ENCODE data around the gene NRXN3.

Gene NRXN3

DNA sequence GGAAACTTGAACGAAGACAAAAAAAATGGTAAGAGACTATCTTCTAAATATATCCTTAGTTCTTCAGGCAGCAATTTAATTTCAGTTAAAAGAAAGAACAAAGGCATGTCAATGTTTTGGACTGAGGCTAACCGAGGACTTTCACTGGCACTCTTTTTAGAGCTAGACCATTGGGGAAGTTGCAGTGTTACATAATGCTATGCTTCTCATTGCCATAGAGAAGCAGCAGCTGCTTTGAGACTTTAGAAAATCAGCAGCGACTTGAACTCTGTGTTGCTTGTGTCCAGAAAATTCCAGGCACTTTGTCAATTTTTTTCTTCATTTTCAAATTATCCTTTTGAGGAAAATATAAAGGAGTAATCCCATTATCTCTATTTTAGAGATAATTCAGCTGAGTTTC lies 964.2 kb downstream of the NRXN3 start:
- TF ChIP-seq, protein P1, sequence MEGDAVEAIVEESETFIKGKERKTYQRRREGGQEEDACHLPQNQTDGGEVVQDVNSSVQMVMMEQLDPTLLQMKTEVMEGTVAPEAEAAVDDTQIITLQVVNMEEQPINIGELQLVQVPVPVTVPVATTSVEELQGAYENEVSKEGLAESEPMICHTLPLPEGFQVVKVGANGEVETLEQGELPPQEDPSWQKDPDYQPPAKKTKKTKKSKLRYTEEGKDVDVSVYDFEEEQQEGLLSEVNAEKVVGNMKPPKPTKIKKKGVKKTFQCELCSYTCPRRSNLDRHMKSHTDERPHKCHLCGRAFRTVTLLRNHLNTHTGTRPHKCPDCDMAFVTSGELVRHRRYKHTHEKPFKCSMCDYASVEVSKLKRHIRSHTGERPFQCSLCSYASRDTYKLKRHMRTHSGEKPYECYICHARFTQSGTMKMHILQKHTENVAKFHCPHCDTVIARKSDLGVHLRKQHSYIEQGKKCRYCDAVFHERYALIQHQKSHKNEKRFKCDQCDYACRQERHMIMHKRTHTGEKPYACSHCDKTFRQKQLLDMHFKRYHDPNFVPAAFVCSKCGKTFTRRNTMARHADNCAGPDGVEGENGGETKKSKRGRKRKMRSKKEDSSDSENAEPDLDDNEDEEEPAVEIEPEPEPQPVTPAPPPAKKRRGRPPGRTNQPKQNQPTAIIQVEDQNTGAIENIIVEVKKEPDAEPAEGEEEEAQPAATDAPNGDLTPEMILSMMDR (IDR thresholded peaks at IDR 0.05; ENCODE audit: borderline replicate concordance, control extremely low read depth, extremely low read depth, insufficient read depth, missing control alignments), result no peak
- in situ Hi-C loops (cut with MboI; ENCODE audit: low sequenced_read_pairs, unreplicated experiment), result no loop called here
- DNase-seq (ENCODE audit: low spot score), result no peak

DNA sequence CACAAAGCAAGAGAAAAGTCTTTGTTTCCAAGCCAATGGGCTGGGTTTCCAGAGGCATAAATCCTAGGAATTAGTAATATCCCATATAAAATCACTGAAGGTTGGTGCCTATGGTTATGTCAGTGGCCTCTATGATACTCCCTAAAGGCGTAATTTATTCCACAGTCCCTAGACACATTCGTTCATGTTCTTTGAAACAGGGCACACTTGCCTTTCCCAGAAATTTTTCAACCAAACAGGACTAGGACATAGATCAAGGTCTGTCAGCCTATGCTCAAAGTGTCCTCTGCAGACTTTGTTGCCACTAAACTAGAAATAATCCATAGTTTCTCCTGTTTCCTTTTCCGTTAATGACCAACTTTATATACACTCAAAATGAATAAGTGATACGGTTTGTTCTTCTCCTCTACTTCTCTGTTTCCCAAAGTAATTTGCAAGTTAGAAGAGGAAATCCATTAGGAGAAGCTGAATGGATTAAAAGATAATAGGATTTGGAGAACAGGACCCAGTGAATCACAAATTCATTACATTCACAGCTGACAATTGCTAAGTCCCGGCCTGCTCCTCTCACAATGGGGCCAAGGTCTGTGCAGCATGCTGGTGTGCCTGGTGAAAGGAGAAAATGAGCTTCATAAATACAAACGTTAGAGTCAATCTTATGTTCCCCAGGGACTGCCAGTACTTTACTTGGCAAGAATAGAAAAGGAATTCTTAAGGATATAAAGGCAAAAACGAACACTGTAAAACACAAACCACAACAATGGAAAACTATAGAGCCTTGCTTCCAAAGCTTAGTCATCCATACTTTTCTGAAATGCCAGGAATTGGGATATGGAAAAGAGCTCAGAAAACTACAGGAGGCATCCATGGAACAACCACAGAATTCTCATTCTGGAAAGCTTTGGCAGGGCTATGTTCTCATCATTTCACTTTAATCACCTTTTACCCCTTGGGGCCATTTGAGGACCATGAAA lies 966.2 kb downstream of the NRXN3 start:
- TF ChIP-seq, protein P1 (IDR thresholded peaks at IDR 0.05; ENCODE audit: borderline replicate concordance, control extremely low read depth, extremely low read depth, insufficient read depth, missing control alignments), result no peak
- in situ Hi-C loops (cut with MboI; ENCODE audit: low sequenced_read_pairs, unreplicated experiment), result no loop called here
- no peak for DNase-seq (ENCODE audit: low spot score)

DNA sequence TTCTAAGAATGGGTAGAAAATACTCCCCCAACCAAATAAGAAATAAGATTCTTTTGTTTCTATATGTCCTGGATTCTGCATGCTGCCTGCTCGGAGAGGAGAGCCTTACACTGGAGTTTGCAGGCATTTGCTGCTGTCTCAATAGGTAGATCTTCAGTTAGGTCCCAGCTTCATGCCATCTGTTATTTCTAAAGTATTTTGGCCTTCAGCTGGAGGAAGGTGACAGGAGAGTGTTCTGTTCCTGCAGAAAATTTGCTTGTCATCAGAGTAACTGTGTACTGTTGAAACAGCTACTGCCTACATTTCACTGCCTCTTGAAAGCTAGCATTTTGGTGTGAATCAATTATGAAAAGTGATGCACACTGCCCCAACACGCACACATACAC lies 966.9 kb downstream of the NRXN3 start:
- no peak for DNase-seq (ENCODE audit: low spot score)
- in situ Hi-C loops (cut with MboI; ENCODE audit: low sequenced_read_pairs, unreplicated experiment), result no loop called here

DNA sequence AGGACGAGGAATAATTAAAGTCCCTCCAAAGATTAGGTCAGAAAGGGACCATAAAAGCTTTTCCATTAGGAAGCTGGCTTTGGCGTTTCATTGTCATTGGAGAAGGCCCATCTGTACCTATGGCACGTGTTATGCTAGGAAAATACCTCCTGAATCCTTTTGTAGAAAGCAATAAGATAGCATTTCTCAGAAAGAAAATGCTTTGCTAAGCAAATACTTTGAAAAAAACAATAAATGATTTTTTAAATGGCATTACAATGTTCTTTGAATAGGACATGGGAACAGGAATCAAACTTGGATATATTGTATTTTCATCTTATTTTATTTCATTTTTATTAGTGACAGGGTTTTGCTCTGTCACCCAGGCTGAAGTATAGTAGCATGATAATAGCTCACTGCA lies 967.7 kb downstream of the NRXN3 start:
- DNase-seq (ENCODE audit: low spot score), result no peak
- TF ChIP-seq, protein P1 (IDR thresholded peaks at IDR 0.05; ENCODE audit: borderline replicate concordance, control extremely low read depth, extremely low read depth, insufficient read depth, missing control alignments), result no peak
- in situ Hi-C loops (cut with MboI; ENCODE audit: low sequenced_read_pairs, unreplicated experiment), result no loop called here

More for the DNA sequence above, 966.9 kb downstream of the NRXN3 start:
- TF ChIP-seq, protein P1 (IDR thresholded peaks at IDR 0.05; ENCODE audit: borderline replicate concordance, control extremely low read depth, extremely low read depth, insufficient read depth, missing control alignments), result no peak

DNA sequence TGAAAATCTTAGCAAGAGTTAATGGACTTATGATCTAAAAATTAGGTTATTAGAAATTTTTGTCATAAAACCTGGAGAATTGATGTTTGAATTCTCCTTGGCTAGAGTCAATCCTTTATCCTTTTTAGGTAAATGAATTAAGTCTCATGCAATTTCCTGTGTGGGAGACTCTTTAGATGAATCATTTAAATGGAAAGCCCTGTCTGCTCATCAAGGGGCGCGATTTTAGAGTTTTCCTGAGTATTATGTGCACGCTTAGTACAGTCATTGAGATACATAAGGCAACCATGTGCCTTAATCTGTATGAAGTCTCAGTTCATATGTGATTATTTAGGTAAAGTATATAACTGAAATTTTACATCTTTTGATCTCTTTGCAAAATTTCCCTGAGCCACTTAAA lies 974.7 kb downstream of the NRXN3 start:
- DNase-seq (ENCODE audit: low spot score), result no peak
- TF ChIP-seq, protein P1 (IDR thresholded peaks at IDR 0.05; ENCODE audit: borderline replicate concordance, control extremely low read depth, extremely low read depth, insufficient read depth, missing control alignments), result no peak
- in situ Hi-C loops (cut with MboI; ENCODE audit: low sequenced_read_pairs, unreplicated experiment), result no loop called here

DNA sequence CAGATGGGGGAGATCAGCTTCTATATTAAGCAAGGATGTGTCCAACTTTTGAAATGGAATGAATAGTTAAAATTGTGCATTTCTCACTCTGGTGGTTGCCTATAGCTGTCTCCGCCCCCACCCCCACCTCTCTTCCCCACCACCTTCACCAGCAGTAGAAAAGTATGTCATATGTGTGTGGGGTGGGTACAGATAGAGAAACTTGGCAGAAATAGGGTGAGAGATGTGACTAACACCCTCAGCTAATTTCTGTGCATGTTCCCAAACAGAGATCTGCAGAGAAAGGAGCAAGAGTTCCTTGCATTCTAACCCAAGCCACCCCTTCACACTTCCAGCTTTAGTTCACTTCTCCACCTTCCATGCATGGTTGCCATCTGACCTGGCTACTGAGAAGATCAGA lies 980.1 kb downstream of the NRXN3 start:
- in situ Hi-C loops (cut with MboI; ENCODE audit: low sequenced_read_pairs, unreplicated experiment), result no loop called here
- TF ChIP-seq, protein P1 (IDR thresholded peaks at IDR 0.05; ENCODE audit: borderline replicate concordance, control extremely low read depth, extremely low read depth, insufficient read depth, missing control alignments), result no peak
- DNase-seq (ENCODE audit: low spot score), result no peak
